ENCODE measurements around the gene CSF1R. TPM values are rescaled to one million over a fixed set of nuclear protein-coding genes. Genes with fewer than 3 reads are reported as not detected.
A peak's percentile ranks its signal among the peaks of the same experiment; 100 is the strongest.

The CSF1R gene
- total RNA-seq, 2 experiments from 2014 or later: 0.25 TPM; not detected in 1

GRCh38 chr5:150118561-150119229 lies 32.3 kb upstream of the CSF1R start:
- no peaks in the 10 kb centered on the region for H3K9me3 Mint-ChIP-seq
- ChIA-PET POLR2A (interaction anchor here (0.6 kb wide), 1 partner anchor 630 kb away, joined by 3 read pairs; no protein-coding TSS in a partner anchor), CTCF (interaction anchor here (1.2 kb wide), 1 partner anchor 10 kb away, joined by 5 read pairs; no protein-coding TSS in a partner anchor)
- H3K27ac Mint-ChIP-seq: no peak overlapping the region
- no peaks in the 10 kb centered on the region for H3K27me3 Mint-ChIP-seq
- H3K4me1 Mint-ChIP-seq: peaks cover 6% of the 10 kb centered on the region
- no peak for DNase-seq
- no peaks in the 10 kb centered on the region for H3K36me3 Mint-ChIP-seq (ENCODE audit: low read depth)
- no peak overlapping the region for H3K4me3 Mint-ChIP-seq

DNA sequence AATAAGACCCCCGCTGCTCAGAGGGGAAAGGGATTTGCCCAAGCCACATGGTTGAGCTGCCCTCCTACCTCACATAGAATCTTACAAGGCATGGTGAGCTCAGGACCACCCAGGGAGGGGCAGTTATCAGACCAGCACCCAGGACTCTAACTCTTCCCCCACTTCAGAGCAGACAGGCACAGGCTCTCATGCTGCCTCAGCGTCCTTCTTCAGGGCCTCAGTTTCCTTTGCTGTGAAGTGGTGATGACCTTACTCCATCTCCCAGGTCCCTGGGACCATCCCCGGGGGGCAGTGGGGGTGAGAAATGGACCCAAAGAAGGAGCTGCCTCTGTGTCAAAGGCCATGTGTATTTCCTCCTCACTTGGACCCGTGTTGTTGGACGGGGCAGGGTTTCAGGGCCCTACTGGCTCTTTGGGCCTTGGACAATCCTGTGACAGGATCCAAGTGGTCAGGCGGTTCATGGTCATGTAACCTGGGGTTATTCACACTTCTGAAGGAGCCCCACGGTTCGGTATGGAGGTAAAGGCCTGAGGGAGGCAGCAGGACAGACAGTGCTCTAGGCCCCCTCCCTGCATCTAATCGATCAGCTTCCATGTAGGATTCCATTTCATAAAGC lies 31.7 kb upstream of the CSF1R start:
- DNase-seq: no peak
- no peaks in the 10 kb centered on the region for H3K36me3 Mint-ChIP-seq (ENCODE audit: low read depth)
- ChIA-PET CTCF (no interaction called here), POLR2A (interaction anchor here (0.6 kb wide), 1 partner anchor 629 kb away, joined by 3 read pairs; no protein-coding TSS in a partner anchor)
- no peaks in the 10 kb centered on the region for H3K9me3 Mint-ChIP-seq
- H3K27ac Mint-ChIP-seq: no peak overlapping the region
- peaks cover 6% of the 10 kb centered on the region for H3K4me1 Mint-ChIP-seq
- no peak overlapping the region for H3K4me3 Mint-ChIP-seq
- no peaks in the 10 kb centered on the region for H3K27me3 Mint-ChIP-seq

GRCh38 chr5:150116667-150117400 lies 30.5 kb upstream of the CSF1R start:
- POLR2A ChIA-PET: no interaction called here
- Mint-ChIP-seq H3K27ac (no peak overlapping the region), H3K36me3 (ENCODE audit: low read depth) (no peaks in the 10 kb centered on the region), H3K9me3 (no peaks in the 10 kb centered on the region), H3K4me1 (peaks cover 4% of the 10 kb centered on the region), H3K27me3 (peaks cover 6% of the 10 kb centered on the region), H3K4me3 (no peak overlapping the region)
- no peak for DNase-seq
- CTCF ChIA-PET: no interaction called here

DNA sequence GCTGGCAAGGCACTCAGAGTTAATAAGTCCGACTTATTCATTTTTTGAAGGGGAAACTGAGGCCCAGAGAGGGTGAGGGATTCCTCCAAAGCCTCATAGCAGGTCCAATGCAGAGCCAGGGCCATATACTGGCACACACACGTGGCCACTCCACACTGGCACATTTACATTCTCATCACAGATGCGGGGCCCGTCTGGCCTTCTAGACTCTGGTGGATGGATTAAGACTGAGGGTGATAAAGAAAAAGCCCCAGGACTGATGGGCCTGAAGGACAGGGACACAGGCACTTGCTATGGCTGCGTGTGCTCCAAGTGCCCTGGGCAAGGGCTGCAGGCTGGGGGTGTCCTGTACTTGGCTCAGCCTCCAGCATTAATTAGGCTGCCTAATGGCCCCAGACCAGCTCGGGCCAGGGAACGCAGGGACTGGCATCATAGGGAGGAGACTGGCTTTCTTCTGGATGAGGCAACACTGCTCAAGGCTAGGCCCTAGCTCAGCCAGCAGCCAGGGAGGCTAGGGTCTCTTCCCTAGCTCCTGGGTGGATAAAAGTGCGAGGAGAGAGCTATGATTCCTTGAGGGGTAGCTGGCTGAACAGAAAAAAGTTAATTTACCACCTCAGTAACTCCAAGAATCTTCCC lies 28.5 kb upstream of the CSF1R start:
- H3K27ac Mint-ChIP-seq: no peak overlapping the region
- no peaks in the 10 kb centered on the region for H3K36me3 Mint-ChIP-seq (ENCODE audit: low read depth)
- peaks cover 3% of the 10 kb centered on the region for H3K4me1 Mint-ChIP-seq
- ChIA-PET POLR2A (no interaction called here), CTCF (no interaction called here)
- no peak for DNase-seq
- peaks cover 15% of the 10 kb centered on the region for H3K27me3 Mint-ChIP-seq
- no peaks in the 10 kb centered on the region for H3K9me3 Mint-ChIP-seq
- no peak overlapping the region for H3K4me3 Mint-ChIP-seq

GRCh38 chr5:150114102-150114641 lies 27.8 kb upstream of the CSF1R start:
- H3K27me3 Mint-ChIP-seq: peaks cover 17% of the 10 kb centered on the region
- H3K36me3 Mint-ChIP-seq (ENCODE audit: low read depth): no peaks in the 10 kb centered on the region
- ChIA-PET POLR2A (no interaction called here), CTCF (no interaction called here)
- no peak overlapping the region for H3K4me3 Mint-ChIP-seq
- peak; percentile 8 for DNase-seq
- H3K4me1 Mint-ChIP-seq: peaks cover 3% of the 10 kb centered on the region
- H3K9me3 Mint-ChIP-seq: no peaks in the 10 kb centered on the region
- no peak overlapping the region for H3K27ac Mint-ChIP-seq

- no peak overlapping the region for H3K4me3 Mint-ChIP-seq
- H3K9me3 Mint-ChIP-seq: no peaks in the 10 kb centered on the region
- H3K27me3 Mint-ChIP-seq: peaks cover 20% of the 10 kb centered on the region
- peaks cover 3% of the 10 kb centered on the region for H3K4me1 Mint-ChIP-seq
- ChIA-PET CTCF (no interaction called here), POLR2A (no interaction called here)
- DNase-seq: peak; percentile 7
- no peaks in the 10 kb centered on the region for H3K36me3 Mint-ChIP-seq (ENCODE audit: low read depth)
- no peak overlapping the region for H3K27ac Mint-ChIP-seq
Measured at GRCh38 chr5:150113047-150113744, 26.8 kb upstream of the CSF1R start.

DNA sequence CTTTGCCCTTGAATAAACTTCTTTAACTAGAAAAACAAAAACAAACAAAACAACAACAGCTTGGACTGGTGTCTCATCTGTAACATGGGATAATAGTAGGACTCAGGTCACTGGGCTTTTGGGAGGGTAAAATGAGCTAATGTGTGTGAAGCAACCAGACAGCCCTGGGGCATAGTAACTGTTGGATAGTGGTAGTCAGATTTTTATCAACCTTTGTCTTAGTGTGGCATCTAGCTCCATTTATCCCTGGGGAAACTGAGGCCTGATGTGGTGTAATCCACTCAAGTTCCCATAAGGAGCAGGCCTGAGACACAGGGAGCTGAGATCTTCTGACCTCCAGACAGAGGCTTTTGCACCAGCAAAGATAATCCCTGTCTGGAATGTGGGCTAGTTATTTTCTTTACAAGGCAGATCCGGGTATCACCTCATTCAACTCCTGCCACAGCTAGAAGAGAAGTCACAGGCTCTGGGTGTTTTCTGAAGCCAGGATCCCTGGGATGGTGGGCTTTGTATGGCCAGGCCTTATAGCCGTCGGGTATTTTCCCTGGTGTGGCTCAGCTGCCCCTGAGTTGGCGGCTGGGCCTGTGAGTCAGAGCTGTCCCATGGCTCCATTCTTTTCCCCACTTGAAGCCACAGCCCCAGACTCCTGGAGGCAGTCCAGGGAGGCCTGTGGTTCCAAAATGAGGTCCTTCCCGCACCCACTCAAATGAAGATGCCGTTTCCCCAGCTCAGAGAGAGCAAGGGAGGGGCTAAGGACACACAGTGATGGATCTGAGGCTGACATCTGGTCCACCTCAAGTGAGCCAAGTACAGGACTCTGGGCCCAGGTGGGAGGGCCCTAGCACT lies 26.1 kb upstream of the CSF1R start:
- Mint-ChIP-seq H3K9me3 (no peaks in the 10 kb centered on the region), H3K4me1 (peaks cover 3% of the 10 kb centered on the region), H3K4me3 (no peak overlapping the region), H3K27me3 (peaks cover 24% of the 10 kb centered on the region), H3K36me3 (ENCODE audit: low read depth) (no peaks in the 10 kb centered on the region), H3K27ac (no peak overlapping the region)
- CTCF ChIA-PET: interaction anchor here (1.7 kb wide), 1 partner anchor 10 kb away, joined by 6 read pairs; no protein-coding TSS in a partner anchor
- POLR2A ChIA-PET: no interaction called here
- peak; percentile 3 for DNase-seq

- POLR2A ChIA-PET: no interaction called here
Measured at GRCh38 chr5:150111122-150111521, 24.8 kb upstream of the CSF1R start.

GRCh38 chr5:150109921-150110320 lies 23.6 kb upstream of the CSF1R start:
- DNase-seq: no peak
- H3K27me3 Mint-ChIP-seq: peaks cover 24% of the 10 kb centered on the region
- peaks cover 6% of the 10 kb centered on the region for H3K4me1 Mint-ChIP-seq
- H3K36me3 Mint-ChIP-seq (ENCODE audit: low read depth): no peaks in the 10 kb centered on the region
- no peaks in the 10 kb centered on the region for H3K9me3 Mint-ChIP-seq
- ChIA-PET POLR2A (no interaction called here), CTCF (interaction anchor here (1.0 kb wide), 1 partner anchor 45 kb away, joined by 3 read pairs; no protein-coding TSS in a partner anchor)
- no peak overlapping the region for H3K27ac Mint-ChIP-seq
- H3K4me3 Mint-ChIP-seq: no peak overlapping the region

More at GRCh38 chr5:150111122-150111521, 24.8 kb upstream of the CSF1R start:
- Mint-ChIP-seq H3K4me3 (no peak overlapping the region), H3K36me3 (ENCODE audit: low read depth) (no peaks in the 10 kb centered on the region), H3K9me3 (no peaks in the 10 kb centered on the region), H3K27me3 (peaks cover 24% of the 10 kb centered on the region), H3K4me1 (peaks cover 6% of the 10 kb centered on the region), H3K27ac (no peak overlapping the region)
- CTCF ChIA-PET: interaction anchor here (1.7 kb wide), 1 partner anchor 11 kb away, joined by 6 read pairs; no protein-coding TSS in a partner anchor
- DNase-seq: no peak

GRCh38 chr5:150108711-150109514 lies 22.6 kb upstream of the CSF1R start:
- ChIA-PET CTCF (interaction anchor here (0.8 to 1.0 kb wide), 2 partner anchors 13 to 44 kb away, joined by 3 read pairs; no protein-coding TSS in a partner anchor), POLR2A (interaction anchor here (0.5 kb wide), 1 partner anchor 402 kb away, joined by 4 read pairs; no protein-coding TSS in a partner anchor)
- Mint-ChIP-seq H3K4me1 (peaks cover 6% of the 10 kb centered on the region), H3K9me3 (no peaks in the 10 kb centered on the region), H3K27ac (no peak overlapping the region), H3K27me3 (peaks cover 24% of the 10 kb centered on the region), H3K36me3 (ENCODE audit: low read depth) (no peaks in the 10 kb centered on the region), H3K4me3 (no peak overlapping the region)
- DNase-seq: no peak

DNA sequence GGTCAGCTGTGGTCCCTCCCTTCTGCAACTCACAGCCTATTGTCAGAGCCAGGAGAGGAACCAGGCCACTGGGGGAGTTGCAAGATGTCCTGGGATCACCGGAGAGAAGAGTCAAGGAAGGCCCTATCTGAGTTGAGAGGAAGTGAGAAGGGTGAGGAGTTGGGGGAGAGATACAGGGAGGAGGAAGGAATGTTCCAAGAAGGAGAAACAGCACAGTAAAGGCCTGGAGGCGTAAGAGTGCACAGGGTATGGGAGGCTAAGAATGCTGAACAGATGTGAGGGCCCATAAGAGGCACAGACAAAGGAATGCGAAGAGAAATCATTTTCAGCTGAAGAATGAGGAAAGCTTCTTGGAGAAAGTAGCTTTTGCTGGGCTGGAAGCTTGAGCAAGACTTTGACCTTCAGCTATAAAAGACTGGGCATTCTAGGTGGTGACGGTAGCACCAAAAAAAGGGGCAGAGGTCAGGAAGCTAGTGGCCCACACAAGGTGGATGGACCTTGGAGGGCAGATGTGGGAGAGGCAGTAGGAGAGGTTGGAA lies 21.6 kb upstream of the CSF1R start:
- CTCF ChIA-PET: interaction anchor here (0.6 to 0.8 kb wide), 2 partner anchors 14 to 19 kb away, joined by 3 read pairs; no protein-coding TSS in a partner anchor

More for the DNA sequence above, 21.6 kb upstream of the CSF1R start:
- H3K27me3 Mint-ChIP-seq: peaks cover 24% of the 10 kb centered on the region
- no peak overlapping the region for H3K4me3 Mint-ChIP-seq
- no peaks in the 10 kb centered on the region for H3K36me3 Mint-ChIP-seq (ENCODE audit: low read depth)
- H3K27ac Mint-ChIP-seq: no peak overlapping the region
- no peak for DNase-seq
- peaks cover 6% of the 10 kb centered on the region for H3K4me1 Mint-ChIP-seq
- POLR2A ChIA-PET: no interaction called here
- H3K9me3 Mint-ChIP-seq: no peaks in the 10 kb centered on the region
